Liver (tissue), 3 donors: Measurements from ENCODE around the gene TMCC2.

ENCODE experiments used
- ATF3 ChIP-seq: IDR thresholded peaks from 2 replicates; pipeline ENCODE4 v1.6.1; 2016; ENCODE audit warnings: antibody characterized with exemption
- CTCF ChIP-seq: fragments of 150-350 bp; IDR thresholded peaks from 2 replicates; pipeline ENCODE4 v1.5.1; 2017; ENCODE audit warnings: improper control_type of control experiment, low read depth, low read length; ENCODE audit not compliant: missing input control
- FOXA1 ChIP-seq: IDR thresholded peaks from 2 replicates; pipeline ENCODE4 v1.6.1; 2016; ENCODE audit warnings: antibody characterized with exemption
- HNF4G ChIP-seq: IDR thresholded peaks from 2 replicates; pipeline ENCODE4 v1.6.1; 2016; ENCODE audit warnings: antibody characterized with exemption
- JUND ChIP-seq, 2 donors: IDR thresholded peaks; 2 replicates each; pipeline ENCODE4 v1.6.1; 2016; ENCODE audit warnings: antibody characterized with exemption in 2 of 2
- MAX ChIP-seq: IDR thresholded peaks from 2 replicates; pipeline ENCODE4 v1.6.1; 2016; ENCODE audit warnings: antibody characterized with exemption
- REST ChIP-seq: IDR thresholded peaks from 2 replicates; pipeline ENCODE4 v1.6.1; 2016; ENCODE audit warnings: antibody characterized with exemption, mild to moderate bottlenecking
- SP1 ChIP-seq: IDR thresholded peaks from 2 replicates; pipeline ENCODE4 v1.6.1; 2018; ENCODE audit warnings: antibody characterized with exemption, mild to moderate bottlenecking
- TAF1 ChIP-seq: conservative IDR thresholded peaks from 2 replicates; pipeline ENCODE4 v1.6.1; 2016; ENCODE audit warnings: antibody characterized with exemption, mild to moderate bottlenecking
- donor health status: healthy.
- donor health status: healthy.

GRCh38 chr1:205230982-205231381, 3.2 kb downstream of the TMCC2 start:
- TF ChIP-seq CTCF = no peak
- TF ChIP-seq JUND (IDR thresholded peaks at IDR 0.05) = no peak
- TF ChIP-seq SP1 = no peak
- TF ChIP-seq HNF4G = no peak
- TF ChIP-seq MAX = no peak
- TF ChIP-seq FOXA1 = no peak
- no peak for TF ChIP-seq REST
- no peak for TF ChIP-seq ATF3
- TF ChIP-seq TAF1 = no peak
